Stimulated activated CD8-positive, alpha-beta memory T cell treated with anti-CD3 and anti-CD28 coated beads, Interleukin-2, amount 100 ng/mL, for 48 hours (primary cell): Measurements from ENCODE around the gene LIF.

ENCODE experiments used
- DNase-seq, 2 donors: peaks; one replicate each; pipeline ENCODE4 v3.0.0-alpha.2; 2020; ENCODE audit warnings: low read depth in 2 of 2

Gene LIF

GRCh38 chr22:30245985-30246813 is at the start of gene LIF:
LIF (minus strand) TSS chr22:30246759; CDS start chr22:30246695, 64 bp downstream.
- DNase-seq: no peak

- DNase-seq: no peak
These were observed 49.8 kb upstream of the LIF start for GRCh38 chr22:30296324-30296723.

- no peak for DNase-seq
These were observed 49.0 kb upstream of the LIF start for GRCh38 chr22:30295576-30295975.

GRCh38 chr22:30294830-30295229 is 48.3 kb upstream of the LIF start:
- DNase-seq: no peak

- DNase-seq: no peak
These were observed 47.5 kb upstream of the LIF start for GRCh38 chr22:30294066-30294465.

- no peak for DNase-seq
These were observed 46.5 kb upstream of the LIF start for GRCh38 chr22:30293026-30293425.

GRCh38 chr22:30292069-30292970 is 45.8 kb upstream of the LIF start:
- no peak for DNase-seq

GRCh38 chr22:30291058-30291892 is 44.7 kb upstream of the LIF start:
- no peak for DNase-seq

- no peak for DNase-seq
These were observed 43.9 kb upstream of the LIF start for GRCh38 chr22:30290342-30291057.

GRCh38 chr22:30289980-30290313 is 43.4 kb upstream of the LIF start:
- no peak for DNase-seq

GRCh38 chr22:30289141-30289979 is 42.8 kb upstream of the LIF start, which contains the start of gene CASTOR1:
CASTOR1 (minus strand) TSS chr22:30289505; CDS start chr22:30289497, 8 bp downstream.
- DNase-seq: peak; percentile 84 to 91

GRCh38 chr22:30288419-30289140 is 42.0 kb upstream of the LIF start:
- DNase-seq: no peak

GRCh38 chr22:30287648-30288418 is 41.3 kb upstream of the LIF start:
- DNase-seq: peak; percentile 77 to 84

- DNase-seq: peak; percentile 80 to 88
These were observed 40.5 kb upstream of the LIF start for GRCh38 chr22:30286813-30287647.

GRCh38 chr22:30286331-30286730 is 39.8 kb upstream of the LIF start:
- DNase-seq: no peak

- no peak for DNase-seq
These were observed 39.3 kb upstream of the LIF start for GRCh38 chr22:30285846-30286200.

- DNase-seq: no peak
These were observed 38.8 kb upstream of the LIF start for GRCh38 chr22:30285176-30285845.
